Measurements from ENCODE around the gene ZNF18. TPM values are rescaled to one million over a fixed set of nuclear protein-coding genes. Genes with fewer than 3 reads are reported as not detected.
A peak's percentile ranks its signal among the peaks of the same experiment; 100 is the strongest.

Gene ZNF18
- total RNA-seq, result 6.1 TPM

DNA sequence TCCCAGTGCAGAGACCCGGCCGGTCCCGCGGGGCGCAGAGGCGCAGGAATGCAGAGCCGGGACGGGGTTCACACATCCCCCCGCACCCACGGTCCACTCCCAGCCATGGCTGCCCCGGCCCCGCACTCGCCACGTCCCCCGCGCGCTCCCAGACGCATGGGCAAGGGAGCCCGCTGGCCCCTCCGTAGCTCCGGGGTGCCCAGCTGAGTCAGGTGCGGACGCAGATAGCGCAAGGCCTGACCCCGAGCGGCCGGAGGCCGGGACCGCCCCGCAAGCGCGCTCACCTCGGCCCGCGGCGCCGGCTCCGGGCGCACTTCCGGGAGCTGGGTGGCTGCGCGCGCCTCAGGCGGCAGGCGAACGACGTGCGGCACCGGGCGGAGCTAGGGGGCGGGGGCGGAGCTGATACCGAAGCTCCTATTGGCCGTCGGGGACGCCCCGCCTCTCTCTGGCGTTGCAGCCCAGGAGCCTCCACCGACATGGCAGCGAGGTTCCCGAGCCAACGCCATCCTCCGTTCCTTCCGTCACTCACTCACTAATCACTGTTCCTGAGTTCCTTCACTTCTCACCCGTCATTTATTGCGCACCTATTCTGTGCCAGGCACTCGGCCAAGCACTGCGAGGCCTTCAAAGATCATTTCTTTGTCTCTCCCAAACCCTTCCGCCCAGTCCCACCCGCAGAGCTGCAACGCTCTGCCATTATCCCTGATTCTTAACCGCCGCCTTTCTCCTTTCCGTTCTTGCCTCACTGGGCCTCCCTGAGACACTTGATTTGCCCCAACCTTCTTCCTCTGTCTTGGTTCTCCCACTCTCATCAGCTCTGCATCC is at the start of gene ZNF18:
Gene ZNF18 (minus strand): TSS at position 329 of the 825 bp plus-strand sequence. CDS start 4,646 bp downstream, outside the sequence.
- ATAC-seq, result peak; percentile 100

- no peak for ATAC-seq
These were observed 49.5 kb upstream of the ZNF18 start for GRCh38 chr17:12046786-12047185.

- no peak for ATAC-seq
These were observed 46.4 kb upstream of the ZNF18 start for GRCh38 chr17:12043702-12044101.

- ATAC-seq, result peak; percentile 50
These were observed 44.0 kb upstream of the ZNF18 start for GRCh38 chr17:12041312-12041711.

GRCh38 chr17:12040478-12040877 is 43.2 kb upstream of the ZNF18 start:
- ATAC-seq, result peak; percentile 47

GRCh38 chr17:12037970-12038369 is 40.7 kb upstream of the ZNF18 start:
- no peak for ATAC-seq

GRCh38 chr17:12035673-12036072 is 38.4 kb upstream of the ZNF18 start:
- no peak for ATAC-seq

DNA sequence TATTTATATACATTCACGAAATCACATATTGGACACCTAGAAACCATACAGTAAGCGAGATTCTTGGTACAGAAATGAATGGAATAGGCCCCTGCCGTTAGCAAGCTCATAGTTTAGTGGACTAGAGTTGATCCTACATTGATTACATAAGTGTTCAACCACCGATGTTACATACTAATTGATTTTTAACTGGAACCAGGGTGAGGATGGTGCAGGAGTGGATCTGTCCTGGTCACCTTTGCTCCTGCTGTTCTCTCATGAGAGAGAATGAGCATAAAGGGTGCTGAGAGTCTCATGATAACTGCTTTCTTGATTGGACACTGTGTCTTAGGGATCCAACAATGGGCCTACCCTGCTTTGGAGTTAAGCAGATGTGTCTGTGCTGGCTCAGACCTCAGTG is 37.3 kb upstream of the ZNF18 start:
- ATAC-seq, result no peak

GRCh38 chr17:12028611-12029010 is 31.3 kb upstream of the ZNF18 start:
- ATAC-seq, result no peak

- peak; percentile 78 for ATAC-seq
These were observed 30.4 kb upstream of the ZNF18 start for GRCh38 chr17:12027658-12028057.

DNA sequence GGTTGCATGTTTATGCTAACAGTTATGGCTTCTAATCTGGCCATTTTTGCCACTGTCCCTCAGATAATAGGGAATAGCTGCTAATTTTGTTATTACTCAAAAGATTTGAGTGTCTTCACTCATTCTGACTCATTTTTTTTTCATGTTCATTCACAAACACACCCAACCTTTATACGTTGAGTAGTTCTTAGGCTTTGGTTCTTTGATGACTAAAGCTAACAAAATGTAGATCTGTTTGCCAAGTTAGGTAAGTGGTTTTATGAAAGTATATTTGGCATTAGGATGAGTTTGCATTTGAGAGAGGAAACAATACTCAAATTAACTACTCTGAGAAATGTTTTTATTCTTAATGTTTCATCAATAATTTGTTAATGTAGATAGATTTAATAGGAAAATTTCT is 27.1 kb upstream of the ZNF18 start:
- ATAC-seq, result peak; percentile 61

DNA sequence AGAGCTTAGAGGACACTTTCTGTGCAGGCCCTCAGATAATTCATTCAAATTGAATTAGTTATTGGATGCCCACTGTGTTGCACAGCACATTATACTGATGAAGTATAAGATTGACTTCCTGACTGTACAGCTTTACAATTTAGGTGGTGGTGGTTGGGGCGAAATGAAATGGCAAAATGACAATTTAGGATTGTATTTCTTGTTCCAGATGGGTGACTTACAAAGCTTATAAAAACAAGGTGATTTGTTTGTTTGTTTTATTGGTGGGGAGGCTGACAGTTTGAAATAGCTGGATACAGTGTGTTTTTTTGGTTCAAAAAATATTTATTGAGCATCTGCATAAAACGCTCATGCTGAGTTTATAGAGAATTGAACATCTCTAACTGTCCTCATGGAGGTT is 25.0 kb upstream of the ZNF18 start:
- no peak for ATAC-seq

GRCh38 chr17:12021623-12022140 is 24.4 kb upstream of the ZNF18 start:
- ATAC-seq, result no peak

DNA sequence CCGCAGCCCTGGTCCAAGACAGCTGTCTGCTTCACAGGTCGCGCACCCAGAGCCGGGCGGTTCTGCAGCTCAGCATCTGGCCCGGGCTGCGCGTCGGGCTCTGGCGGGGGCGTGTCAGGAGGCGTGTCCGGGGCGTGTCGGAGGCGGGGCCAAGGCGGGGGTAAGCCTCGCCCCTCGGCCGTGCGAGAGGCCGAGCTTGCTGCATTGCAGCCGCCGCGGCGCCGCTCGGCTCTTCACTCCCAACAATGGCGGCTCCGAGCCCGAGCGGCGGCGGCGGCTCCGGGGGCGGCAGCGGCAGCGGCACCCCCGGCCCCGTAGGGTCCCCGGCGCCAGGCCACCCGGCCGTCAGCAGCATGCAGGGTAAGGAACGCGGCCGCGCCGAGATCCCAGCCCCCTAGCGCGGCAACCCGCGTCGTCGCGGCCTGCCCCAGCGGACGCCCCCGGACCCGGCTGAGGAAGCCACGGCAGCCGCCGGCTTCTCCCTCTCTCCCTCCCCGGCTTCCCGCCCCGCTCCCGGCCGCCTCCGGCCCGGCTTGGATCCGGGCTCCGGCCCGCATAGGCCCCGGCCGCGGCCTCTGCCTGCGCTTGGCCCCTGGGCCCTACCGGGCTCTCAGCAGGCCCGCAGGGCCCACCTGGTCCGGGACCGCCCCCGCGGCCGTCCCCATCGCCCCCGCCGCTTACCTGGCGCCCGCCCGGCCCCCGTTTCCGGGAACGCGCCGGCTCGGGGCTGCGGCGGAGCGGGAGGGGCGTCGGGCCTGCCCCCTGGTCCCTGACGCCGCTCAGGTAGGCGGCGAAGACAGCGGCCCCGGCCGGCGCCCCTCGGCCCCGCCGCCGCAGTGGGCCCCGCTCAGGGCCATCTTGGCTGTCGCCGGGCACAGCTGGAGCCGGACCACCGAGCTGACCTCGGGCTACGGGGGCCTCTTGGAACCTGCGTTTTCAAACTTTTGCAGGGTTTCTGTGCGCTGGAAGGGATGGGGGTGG is 23.7 kb upstream of the ZNF18 start, which contains the start of gene MAP2K4:
Gene MAP2K4 (plus strand): TSS at position 236 of the 981 bp plus-strand sequence. CDS start 10 bp downstream, at position 246.
- ATAC-seq, result peak; percentile 99

DNA sequence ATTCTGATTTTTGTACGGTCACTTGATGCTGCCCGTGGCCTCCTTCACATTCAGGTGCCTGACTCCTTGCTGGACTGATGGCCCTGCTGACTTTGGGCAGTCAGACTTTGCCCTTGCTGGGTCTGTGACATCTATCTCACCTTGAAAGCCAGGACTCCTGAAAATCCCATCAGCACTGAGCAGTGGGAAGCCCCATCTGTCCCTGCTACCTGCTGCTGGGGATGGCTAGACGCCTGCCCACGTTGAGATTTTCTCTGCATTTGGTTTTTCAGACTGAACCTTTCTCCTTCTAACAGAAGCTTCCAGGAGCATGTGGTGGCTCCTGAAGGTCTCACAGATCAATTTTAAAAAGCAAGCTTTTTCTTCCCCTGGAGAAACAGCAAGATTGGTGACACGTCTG is 10.2 kb upstream of the ZNF18 start:
- ATAC-seq, result no peak

- no peak for ATAC-seq
These were observed 2.4 kb upstream of the ZNF18 start for GRCh38 chr17:11999696-12000095.

DNA sequence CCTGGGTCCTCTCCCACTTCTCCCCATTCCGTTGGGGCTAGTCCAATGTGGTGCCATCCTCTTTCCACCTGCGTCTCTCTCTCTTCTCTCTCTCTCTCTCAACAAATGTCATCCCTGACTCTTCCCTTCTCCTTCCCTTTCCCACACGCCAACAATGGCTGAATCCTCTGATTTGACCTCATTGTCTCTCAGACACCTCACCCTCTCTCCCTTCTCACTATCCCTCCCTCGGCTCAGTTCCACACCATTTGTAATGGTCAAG is 628 bp upstream of the ZNF18 start:
- no peak for ATAC-seq

- peak; percentile 43 for ATAC-seq
These were observed 541 bp downstream of the ZNF18 start for GRCh38 chr17:11996722-11997146.

- ATAC-seq, result no peak
These were observed 5.8 kb downstream of the ZNF18 start for GRCh38 chr17:11991461-11991860.

DNA sequence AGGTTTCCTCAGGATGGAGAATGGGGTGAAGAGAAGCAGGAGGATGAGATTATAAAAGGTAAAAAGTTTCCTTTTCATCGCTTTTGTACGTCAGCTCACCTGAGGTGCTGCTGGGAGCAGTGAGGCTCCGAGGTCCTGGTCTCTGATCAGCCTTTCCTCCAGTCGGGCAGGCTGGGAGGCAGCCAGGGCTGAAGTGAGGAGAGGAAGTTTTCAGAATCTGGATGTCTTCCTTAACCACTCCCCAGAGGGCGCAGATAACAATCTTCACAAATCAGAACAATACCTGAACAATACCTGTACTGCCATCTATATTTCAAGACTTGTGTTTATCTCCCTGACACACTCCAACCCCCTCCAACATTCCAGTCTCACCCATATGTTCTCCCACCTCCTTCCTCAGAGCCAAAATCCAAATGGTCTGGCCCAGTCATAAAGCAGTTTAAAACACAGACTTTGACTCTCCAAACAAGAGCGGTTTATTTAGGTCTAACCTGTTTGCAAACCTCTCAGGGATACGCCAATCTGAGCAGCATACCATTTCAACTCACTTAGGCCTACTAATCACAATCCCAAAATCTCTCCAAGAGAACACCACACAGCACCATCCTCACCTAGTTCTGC is 6.8 kb downstream of the ZNF18 start:
- no peak for ATAC-seq

DNA sequence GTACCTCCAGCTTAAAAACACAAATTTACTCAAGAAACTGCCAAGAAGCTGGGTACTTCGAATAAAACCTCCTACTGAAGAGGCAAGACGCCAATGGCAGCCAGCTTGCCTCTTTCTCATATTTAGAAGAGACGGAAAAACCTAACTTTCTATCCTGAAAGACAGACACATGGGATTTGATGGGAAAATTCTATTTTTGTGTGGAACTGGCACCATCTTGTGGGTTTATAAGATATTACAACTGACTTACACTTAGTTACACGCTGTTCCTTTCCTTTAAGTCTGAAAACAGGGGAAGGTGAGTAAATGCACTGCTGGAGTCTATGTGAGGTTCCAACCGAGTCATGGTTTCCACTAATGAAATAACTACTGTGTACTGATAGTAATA is 10.3 kb downstream of the ZNF18 start:
- ATAC-seq, result peak; percentile 68

DNA sequence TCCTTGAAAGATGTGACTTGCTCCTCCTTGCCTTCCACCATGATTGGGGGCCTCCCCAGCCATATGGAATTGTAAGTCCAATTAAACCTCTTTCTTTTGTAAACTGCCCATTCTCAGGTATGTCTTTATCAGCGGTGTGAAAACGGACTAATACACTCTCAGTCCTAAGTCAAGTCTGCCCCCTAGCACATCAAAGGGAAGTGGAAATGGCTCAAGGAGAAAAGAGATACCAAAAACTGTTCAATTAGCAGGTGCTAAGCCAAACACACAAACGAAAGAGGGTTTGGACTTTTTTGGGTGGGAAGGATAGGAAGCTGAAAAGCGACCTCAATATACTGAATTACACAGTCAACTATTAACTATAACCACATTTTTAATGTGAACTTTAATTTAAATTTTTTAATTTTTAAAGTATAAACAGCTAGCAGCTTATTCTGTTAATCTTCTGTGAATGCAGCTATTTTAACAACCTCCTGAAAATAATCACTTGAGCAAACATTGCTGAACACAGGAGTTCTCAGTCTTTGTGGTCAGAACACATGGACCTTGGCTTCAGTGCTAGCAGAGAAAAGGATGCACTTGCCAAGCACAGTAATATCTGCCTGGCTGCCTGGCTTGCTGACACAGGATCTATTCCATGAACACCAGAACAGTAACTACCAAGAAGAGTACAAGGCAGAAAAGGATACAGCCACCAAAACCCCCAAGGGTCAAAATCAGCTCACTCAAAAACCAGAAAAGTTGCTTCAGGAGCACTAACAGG is 10.9 kb downstream of the ZNF18 start:
- no peak for ATAC-seq

Measured in esophagus mucosa (tissue), 1 donor.